Measurements from ENCODE around the gene FARSA. TPM values are rescaled to one million over a fixed set of nuclear protein-coding genes. Genes with fewer than 3 reads are reported as not detected.

The FARSA gene
- total and polyA plus RNA-seq, 2 donors (not counting 1 experiment from before 2014, with no cell fraction given): 26.4 to 50.1 TPM

GRCh38 chr19:12913011-12913561, 20.4 kb downstream of the FARSA start:
- no peak overlapping the region for H3K4me3 Mint-ChIP-seq

More at GRCh38 chr19:12913011-12913561, 20.4 kb downstream of the FARSA start:
- H3K27ac Mint-ChIP-seq: no peak overlapping the region
- intact Hi-C loops (cut with micrococcal nuclease): no loop called here
- no peaks in the 10 kb centered on the region for H3K36me3 ChIP-seq (replicated peaks in 1 of 2; ENCODE audit: control extremely low read depth in 1 of 2, control insufficient read depth in 1 of 2, extremely low read depth in 1 of 2, insufficient read depth in 2 of 2, low read length in 1 of 2)
- no peak for TF ChIP-seq CTCF (IDR thresholded peaks at IDR 0.05)
- no peak for TF ChIP-seq EZH2 (IDR thresholded peaks at IDR 0.05; ENCODE audit: borderline replicate concordance, insufficient read depth, low read depth, low read length, poor library complexity, severe bottlenecking)
- no peak overlapping the region for H3K27ac ChIP-seq (ENCODE audit: low read length in 2 of 2)
- POLR2A ChIA-PET: no interaction called here
- H3K4me1 ChIP-seq (ENCODE audit: control insufficient read depth in 2 of 2, insufficient read depth in 2 of 2, low read length in 2 of 2): peaks cover 9 to 17% of the 10 kb centered on the region in 2 donors
- peaks cover 14% of the 10 kb centered on the region for H3K4me1 Mint-ChIP-seq
- no peak for DNase-seq
- H3K9me3 Mint-ChIP-seq (ENCODE audit: insufficient read depth): no peaks in the 10 kb centered on the region
- H3K9ac ChIP-seq (ENCODE audit: low read length): no peak overlapping the region
- H3K79me2 ChIP-seq (ENCODE audit: control insufficient read depth, insufficient read depth, low read length): no peaks in the 10 kb centered on the region
- H3K4me2 ChIP-seq (replicated peaks; ENCODE audit: low read depth, low read length, poor library complexity, severe bottlenecking): no peak overlapping the region
- ATAC-seq (ENCODE audit: low read depth): no peak
- no peaks in the 10 kb centered on the region for H3K9me3 ChIP-seq (ENCODE audit: control extremely low read depth in 1 of 3, control insufficient read depth in 2 of 3, insufficient read depth in 1 of 3, low read length in 2 of 3)
- H3K27me3 ChIP-seq (replicated peaks in 1 of 4; ENCODE audit: control extremely low read depth in 1 of 4, control insufficient read depth in 3 of 4, insufficient read depth in 4 of 4, low read length in 3 of 4): no peaks in the 10 kb centered on the region
- H3K27me3 Mint-ChIP-seq: no peaks in the 10 kb centered on the region
- WGBS (ENCODE audit: insufficient coverage): 41% methylated on average over 20 of the region's 22 CpGs
- CTCF ChIA-PET: interaction anchor here (0.7 to 1.3 kb wide), 3 partner anchors 12 to 65 kb away, joined by 4 to 5 read pairs (median 4); no protein-coding TSS in a partner anchor
- no peak overlapping the region for H3K4me3 ChIP-seq (ENCODE audit: control extremely low read depth in 1 of 5, extremely low read depth in 1 of 5, insufficient read depth in 1 of 5, low read depth in 2 of 5, low read length in 4 of 5)
- H4K20me1 ChIP-seq (ENCODE audit: control insufficient read depth, insufficient read depth, low read length, poor library complexity, severe bottlenecking): no peaks in the 10 kb centered on the region
- H2AFZ ChIP-seq (ENCODE audit: insufficient read depth, low read depth, low read length, poor library complexity, severe bottlenecking): no peak overlapping the region

Measured in B cell (primary cell).